ENCODE results near the gene KCNQ2.

The KCNQ2 gene

DNA sequence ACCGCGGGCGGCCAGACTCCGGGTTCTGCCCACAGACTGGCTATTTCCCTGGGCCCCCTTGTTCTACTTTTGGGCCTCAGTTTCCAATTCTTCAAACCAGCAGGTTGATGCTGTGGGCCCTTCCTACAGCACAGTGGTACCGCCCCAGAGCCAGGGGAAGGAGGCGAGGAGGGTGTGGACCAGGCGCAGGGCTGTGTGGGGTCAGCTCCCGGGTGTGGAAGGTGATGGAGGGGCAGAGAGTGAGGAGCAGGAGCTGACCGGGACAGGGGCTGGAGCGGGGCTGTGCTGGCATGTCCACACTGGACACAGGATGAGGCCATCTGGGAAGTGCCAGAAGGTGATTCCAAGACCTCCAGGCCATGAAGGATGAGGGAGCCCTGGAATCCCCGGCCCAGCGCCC is 76.2 kb downstream of the KCNQ2 start:
- TF ChIP-seq, protein P1, sequence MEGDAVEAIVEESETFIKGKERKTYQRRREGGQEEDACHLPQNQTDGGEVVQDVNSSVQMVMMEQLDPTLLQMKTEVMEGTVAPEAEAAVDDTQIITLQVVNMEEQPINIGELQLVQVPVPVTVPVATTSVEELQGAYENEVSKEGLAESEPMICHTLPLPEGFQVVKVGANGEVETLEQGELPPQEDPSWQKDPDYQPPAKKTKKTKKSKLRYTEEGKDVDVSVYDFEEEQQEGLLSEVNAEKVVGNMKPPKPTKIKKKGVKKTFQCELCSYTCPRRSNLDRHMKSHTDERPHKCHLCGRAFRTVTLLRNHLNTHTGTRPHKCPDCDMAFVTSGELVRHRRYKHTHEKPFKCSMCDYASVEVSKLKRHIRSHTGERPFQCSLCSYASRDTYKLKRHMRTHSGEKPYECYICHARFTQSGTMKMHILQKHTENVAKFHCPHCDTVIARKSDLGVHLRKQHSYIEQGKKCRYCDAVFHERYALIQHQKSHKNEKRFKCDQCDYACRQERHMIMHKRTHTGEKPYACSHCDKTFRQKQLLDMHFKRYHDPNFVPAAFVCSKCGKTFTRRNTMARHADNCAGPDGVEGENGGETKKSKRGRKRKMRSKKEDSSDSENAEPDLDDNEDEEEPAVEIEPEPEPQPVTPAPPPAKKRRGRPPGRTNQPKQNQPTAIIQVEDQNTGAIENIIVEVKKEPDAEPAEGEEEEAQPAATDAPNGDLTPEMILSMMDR (conservative IDR thresholded peaks at IDR 0.05; ENCODE audit: low read length), result no peak
- DNase-seq (ENCODE audit: low read depth), result no peak
- H3K4me3 ChIP-seq (ENCODE audit: low read length), result no peak overlapping the region

DNA sequence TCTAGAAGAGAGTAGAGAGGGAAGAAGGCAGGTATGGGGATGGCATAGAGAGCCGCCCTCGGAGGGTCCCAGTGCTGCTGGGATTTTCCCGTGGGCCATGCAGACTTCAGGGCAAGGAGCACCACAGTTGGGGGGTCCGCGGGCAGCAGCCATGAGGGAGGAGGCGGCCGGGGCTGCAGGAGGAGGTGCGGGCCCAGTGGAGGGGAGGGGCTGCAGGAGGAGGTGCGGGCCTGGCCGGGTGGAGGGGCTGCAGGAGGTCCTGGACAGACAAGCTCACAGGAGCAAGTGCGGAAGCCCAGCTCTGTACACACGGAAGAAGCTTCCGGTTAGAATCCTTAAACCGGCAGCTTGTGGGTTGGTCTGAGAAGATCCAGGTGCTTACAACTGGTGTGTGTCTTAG is 76.7 kb downstream of the KCNQ2 start:
- no peak for DNase-seq (ENCODE audit: low read depth)
- no peak overlapping the region for H3K4me3 ChIP-seq (ENCODE audit: low read length)
- TF ChIP-seq, protein P1 (conservative IDR thresholded peaks at IDR 0.05; ENCODE audit: low read length), result no peak

GRCh38 chr20:63394920-63395455 is 77.5 kb downstream of the KCNQ2 start:
- H3K4me3 ChIP-seq (ENCODE audit: low read length), result no peak overlapping the region
- TF ChIP-seq, protein P1 (conservative IDR thresholded peaks at IDR 0.05; ENCODE audit: low read length), result no peak
- DNase-seq (ENCODE audit: low read depth), result no peak

- DNase-seq (ENCODE audit: low read depth), result no peak
- TF ChIP-seq, protein P1 (conservative IDR thresholded peaks at IDR 0.05; ENCODE audit: low read length), result no peak
- H3K4me3 ChIP-seq (ENCODE audit: low read length), result no peak overlapping the region
Observed at GRCh38 chr20:63394069-63394919, 78.2 kb downstream of the KCNQ2 start.

DNA sequence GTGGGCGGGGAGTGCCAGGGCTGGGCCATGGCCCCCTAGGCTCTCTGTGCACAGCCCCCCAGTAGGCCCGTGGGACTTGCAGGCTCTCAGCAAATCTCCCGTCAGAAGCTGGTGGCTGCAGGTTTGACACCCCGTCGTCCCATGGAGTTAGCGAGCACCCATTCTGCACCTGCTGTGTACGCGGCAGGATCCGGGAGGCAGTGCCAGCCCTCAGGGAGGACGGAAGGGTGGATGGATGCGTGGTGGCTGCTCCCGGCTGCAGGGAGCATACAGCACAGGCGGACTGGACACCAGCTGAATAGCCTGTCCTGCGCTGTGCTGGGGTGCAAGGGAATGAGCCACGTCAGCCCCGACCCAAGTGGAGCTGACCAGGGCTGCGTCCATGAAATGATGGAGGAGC is 78.9 kb downstream of the KCNQ2 start:
- DNase-seq (ENCODE audit: low read depth), result no peak
- TF ChIP-seq, protein P1 (conservative IDR thresholded peaks at IDR 0.05; ENCODE audit: low read length), result no peak
- H3K4me3 ChIP-seq (ENCODE audit: low read length), result no peak overlapping the region

DNA sequence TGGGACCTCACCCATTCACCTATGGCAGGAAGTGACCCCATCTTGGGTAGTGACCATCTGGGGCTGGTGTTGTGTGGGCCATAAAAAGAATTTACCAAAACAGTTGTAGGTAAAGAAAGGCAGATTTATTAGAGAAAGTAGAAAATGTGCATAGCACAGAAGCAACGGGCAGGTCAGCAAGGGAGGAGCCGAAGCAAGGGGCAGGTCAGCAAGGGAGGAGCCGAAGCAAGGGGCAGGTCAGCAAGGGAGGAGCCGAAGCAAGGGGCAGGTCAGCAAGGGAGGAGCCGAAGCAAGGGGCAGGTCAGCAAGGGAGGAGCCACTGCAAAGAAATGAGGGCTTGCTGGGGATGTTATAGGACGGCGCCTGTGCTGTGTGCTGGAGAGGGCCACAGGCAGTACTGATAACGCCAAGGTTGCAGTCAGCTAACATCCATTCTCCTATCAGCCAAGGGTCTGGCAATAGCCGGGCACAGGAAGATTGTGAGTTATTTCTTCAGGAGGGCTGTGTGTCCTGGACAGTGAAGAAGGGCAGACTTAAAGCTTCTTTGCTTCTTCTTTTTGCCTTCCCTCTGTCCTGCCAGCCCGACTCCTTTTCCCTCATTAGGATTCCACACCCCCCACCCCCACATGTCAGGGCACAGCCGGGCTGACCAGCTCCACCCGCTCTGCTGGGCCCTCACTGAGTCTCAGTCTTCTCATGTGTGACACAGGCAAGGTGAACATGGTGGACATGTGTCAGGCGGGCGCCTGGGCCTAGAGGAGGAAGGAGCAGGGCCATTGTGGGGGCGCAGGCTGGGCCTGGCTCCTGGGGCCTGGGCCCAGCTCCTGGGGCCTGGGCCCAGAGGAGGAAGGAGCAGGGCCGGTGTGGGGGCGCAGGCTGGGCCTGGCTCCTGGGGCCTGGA is 79.7 kb downstream of the KCNQ2 start:
- DNase-seq (ENCODE audit: low read depth), result no peak
- no peak overlapping the region for H3K4me3 ChIP-seq (ENCODE audit: low read length)
- TF ChIP-seq, protein P1 (conservative IDR thresholded peaks at IDR 0.05; ENCODE audit: low read length), result no peak

All from AG10803 (cell line).